HTR-8/SVneo (cell line): ENCODE results near the gene MARCHF6.

Source experiments
- DNase-seq: peaks from one replicate; pipeline ENCODE4 v3.0.0; 2011; ENCODE audit warnings: low spot score, mixed read lengths; ENCODE audit not compliant: insufficient read length
- FAIRE-seq: peaks from 2 replicates; lab custom pipeline; 2011; peaks lifted over from hg19 to GRCh38; lab: Jason Lieb, UNC

The MARCHF6 gene

DNA sequence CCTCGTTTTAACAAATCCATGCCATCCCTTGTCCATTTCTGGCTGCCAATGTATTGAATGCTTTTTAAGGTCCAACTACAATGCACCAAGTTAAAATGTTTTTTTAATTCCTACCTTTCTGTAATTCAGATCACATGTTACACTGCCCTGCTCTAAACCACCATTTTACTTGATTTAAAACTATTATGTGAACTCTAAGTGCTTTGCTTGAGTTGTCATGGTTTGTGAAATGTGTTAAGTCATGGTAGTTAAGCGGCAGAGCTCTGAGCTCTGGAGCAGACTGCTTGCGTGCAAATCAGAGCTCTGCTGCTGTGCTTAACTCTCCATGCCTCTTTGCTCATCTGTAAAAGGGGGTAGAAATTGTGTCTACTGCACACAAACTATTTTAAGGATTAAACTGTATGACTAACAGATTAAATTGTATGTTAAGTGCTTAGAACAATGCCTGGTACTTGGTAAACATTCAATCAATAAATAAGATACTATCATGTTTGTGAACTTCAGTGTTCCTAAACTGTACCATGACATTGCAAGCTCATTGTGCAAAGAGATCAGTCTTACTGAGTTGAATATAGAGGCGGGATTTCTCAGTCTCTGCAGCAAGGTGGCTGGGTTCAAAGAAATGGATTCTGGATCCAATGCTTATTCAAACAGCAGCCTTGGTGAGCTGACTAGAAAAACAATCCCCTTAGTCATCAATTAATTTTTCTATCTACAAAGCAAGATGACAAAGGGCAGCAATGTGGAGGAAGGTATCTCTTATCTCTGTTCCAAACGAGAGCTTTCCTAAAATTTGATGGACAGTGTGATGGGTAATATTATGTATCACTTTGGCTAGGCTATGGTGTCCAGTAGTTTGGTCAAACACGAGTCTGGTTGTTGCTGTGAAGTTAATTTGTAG, 29.7 kb upstream of the MARCHF6 start:
- no peak for DNase-seq
- FAIRE-seq = no peak

DNA sequence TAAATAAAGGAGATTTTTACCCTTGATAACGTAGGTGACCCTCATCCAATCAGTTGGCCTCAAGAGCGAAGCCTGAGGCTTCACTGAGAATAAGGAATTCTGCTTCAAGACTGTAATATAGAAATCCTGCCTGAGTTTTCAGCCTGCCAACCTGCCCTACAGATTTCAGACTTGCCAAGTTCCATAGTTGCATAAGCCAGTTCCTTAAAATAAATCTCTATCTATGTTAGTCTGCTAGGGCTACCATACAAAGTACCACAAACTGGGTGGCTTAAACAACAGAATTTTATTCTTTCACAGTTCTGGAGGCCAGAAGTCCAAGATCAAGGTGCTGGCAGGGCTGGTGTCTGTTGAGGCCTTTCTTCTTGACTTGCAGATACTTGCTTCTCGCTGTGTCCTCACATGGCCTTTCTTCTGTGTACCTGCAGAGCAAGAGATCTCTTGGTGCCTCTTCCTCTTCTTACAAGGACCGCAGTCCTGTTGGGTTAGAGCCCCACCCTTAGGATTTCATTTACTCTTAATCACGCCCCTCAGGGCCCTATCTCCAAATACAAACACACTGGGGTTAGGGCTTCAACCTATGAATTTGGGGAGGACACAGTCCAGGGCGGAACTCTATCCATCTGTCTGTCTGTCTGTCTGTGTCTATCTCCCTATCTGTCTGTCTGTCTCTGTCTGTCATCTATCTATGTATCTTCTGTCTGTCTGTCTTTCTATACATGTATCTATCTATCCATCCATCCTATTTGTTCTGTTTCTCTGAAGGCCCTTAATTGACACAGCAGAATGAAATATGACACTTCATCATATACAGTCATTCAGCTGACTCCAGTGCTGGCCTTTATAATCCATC, 28.8 kb upstream of the MARCHF6 start:
- no peak for DNase-seq
- no peak for FAIRE-seq

DNA sequence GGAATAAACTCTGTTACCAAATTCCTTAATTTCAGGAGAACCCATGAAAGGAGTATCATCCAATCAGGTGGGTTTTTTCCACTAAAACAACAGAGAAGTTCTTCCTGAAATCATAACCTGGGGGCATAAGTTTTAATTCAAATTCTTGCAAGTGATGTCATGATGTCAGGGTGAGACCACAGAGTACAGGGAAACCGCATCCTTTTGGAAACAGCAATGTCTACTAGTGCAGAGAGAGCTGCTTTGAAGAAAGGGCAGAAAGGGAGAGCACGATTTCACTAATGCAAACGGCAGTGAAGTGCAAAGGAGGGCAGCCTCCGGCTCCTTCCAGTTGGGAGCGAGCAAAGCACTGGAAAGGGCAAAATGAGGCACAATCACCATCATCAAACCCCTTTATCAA, 25.2 kb upstream of the MARCHF6 start:
- DNase-seq (no peak), FAIRE-seq (no peak)

DNA sequence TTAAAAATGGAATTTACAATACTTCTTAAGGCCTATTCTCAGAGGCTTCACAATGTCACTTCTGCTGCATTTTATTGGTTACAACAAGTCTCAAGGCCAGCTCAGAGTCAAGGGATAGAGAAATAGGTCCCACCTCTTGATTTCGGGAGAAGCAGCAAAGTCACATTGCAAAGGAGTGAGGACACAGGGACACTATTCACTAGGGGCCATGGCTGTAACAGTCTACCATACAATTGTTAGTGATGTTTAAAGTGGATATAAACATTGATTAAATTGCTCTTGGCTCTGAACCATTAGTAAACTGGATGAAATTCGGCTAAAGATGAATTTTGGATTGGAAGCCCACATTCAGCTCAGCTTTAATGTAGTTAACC, 24.1 kb upstream of the MARCHF6 start:
- no peak for DNase-seq
- no peak for FAIRE-seq

DNA sequence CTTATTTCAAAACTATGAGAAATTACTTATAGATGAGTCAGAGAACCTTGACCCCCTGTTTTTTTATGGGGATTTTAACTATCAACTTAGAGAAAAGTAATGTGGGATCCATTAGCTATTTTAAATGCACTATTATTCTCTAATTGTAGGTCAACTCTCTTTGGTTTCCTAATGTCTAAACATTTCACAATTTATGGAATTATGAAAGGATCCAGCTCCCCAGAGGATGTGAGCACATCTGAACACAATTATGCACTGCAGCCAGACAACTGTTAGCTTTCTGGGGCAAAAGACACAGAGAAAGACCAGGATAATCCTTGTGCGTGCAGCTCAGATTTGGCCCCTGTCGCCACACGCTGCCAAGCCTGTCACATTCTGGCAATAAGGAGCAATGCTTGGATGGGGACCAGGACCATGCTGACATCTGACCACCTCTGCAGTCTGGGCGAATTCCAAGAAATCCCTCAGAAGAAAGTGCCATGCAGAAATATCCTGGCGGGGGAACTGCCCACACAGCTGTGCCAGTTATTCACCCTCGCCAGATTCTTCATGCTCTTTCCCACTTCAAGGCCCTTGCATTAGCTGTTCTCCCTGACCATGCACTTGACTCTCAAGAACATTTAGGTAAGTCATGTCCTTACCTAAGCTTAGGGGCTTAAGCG, 23.5 kb upstream of the MARCHF6 start:
- no peak for FAIRE-seq

DNA sequence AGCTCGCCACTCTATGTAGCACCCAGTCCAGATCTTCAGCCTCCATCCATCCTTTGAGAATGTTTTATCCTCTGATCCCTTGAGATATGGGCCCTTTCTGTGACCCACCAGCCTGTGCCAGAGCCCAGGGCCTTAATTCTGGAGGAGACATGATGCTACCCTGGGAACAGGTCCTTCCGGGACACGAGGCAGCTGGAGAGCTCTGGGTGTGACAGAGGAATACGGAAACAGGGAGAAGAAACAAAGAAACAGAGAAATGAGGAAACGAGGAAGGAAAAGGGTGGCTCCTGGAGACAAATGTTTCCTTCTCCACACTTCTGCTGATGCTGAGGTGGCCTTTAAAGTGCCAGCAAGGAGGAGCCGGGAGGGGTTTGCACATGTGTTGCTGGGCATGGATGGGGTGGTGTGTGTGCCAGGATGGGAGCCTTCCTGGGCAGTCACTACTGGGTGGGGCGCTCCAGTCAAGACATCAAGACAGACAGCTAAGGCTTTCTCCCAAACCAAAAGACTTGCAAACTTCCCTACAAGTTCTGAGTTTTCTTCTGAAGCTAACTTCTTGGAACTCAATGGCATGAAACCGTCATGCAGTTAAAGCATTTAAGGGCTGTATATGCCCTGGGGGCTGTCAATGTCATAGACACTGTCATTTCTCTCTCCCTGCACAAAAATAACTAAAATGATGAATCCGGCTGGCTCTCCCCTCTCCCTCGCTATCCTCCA, 22.8 kb upstream of the MARCHF6 start:
- FAIRE-seq (no peak), DNase-seq (no peak)

More for the DNA sequence above, 23.5 kb upstream of the MARCHF6 start:
- no peak for DNase-seq

DNA sequence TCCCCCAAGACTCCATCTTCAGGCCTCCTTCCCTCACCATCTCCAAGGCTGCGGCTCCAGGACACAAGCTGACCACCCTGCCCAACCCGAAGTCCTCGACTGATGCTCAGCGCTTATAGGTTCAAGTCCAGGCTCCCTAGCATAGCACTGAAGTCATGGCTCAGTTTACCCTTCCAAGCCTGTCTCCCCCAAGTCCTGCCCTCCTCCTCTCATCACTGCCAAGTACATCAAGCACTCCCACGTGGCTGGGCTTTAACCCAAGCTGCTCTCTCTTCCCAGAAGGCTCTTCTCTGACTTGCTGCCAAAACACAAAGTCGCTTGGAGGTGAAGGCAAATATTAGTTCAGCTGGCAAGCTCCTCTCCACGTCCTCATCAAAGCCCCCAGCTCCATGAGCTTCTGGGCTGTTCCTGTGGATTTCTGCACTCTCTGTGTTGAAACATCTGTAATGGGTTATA, 22.1 kb upstream of the MARCHF6 start:
- FAIRE-seq (no peak), DNase-seq (no peak)

DNA sequence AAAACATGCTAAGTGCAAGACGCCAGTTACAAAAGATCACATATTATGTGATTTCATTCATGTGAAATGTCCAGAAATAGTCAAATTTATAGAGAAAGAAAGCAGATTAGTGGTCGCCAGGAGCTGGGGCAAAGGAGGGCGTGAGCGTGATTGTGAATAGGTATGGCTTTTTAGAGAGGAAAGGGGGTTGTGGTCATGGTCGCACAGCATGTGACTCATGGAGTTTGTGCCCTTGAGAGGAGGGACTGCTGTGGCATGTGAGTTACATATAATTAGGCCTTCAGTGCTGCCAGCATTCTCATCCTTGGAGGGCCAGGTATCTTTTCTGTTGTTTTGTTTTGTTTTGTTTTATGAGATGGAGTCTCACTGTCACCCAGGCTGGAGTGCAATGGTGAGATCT, 21.2 kb upstream of the MARCHF6 start:
- FAIRE-seq (no peak), DNase-seq (no peak)

DNA sequence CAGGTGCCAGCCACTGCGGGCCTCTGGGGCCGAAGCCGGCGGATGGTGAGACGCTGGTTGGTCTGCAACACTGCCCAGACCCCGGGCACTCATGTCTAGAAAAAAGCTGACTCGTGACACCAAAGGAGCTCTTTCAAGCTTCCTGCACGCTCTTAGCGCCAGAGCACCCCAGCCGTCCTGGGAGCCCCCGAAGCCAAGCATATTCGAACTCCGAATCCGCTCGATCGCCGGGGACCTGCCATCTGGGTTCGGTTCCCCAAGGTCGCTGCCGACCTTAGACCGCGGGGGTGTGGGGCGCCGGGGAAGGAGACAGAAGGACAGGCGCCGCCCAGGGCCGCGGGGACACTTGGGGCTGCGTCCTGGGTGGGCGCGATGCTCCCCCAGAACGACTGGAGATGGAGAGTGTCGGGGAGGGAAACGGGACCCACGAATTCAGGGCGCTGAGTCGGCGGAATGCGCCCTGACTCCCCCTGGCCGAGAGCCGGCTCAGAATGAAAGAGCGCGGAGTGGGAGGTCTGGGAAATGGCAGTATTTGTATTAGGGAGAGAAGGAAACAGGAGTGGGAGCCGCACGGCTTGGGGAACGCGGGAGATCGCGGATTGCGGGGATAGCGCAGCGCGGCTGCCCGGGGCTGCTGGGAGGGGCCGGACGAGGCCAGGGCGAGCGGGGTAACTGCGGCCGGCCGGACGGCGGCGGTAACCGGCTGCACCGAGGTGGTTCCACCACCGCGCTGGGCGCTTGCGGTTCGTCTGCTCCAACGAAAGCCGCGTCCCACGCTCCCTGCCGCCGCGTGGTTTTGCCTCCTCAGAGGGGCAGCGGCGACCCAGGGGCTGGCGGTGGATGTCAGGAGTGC, 20.1 kb upstream of the MARCHF6 start:
- DNase-seq (no peak), FAIRE-seq (no peak)

DNA sequence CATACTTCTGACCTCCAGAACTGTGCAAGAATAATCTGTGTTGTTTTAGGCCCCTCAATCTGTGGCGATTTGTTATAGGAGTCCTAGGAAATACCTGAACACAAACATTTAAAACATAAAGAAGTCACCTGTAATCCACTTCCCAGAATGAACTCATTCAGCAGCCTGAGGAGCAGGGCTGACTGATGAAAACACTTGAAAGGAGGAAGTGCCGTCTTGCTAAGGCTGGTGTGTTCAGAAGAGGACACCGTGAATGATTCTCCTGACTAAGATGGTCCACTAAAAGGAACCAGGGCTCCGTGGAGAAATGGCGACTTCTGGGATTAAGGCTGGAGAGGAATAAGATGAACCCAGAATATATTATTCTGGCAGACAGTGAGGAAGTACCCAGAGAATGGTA, 18.7 kb upstream of the MARCHF6 start:
- no peak for FAIRE-seq
- no peak for DNase-seq

DNA sequence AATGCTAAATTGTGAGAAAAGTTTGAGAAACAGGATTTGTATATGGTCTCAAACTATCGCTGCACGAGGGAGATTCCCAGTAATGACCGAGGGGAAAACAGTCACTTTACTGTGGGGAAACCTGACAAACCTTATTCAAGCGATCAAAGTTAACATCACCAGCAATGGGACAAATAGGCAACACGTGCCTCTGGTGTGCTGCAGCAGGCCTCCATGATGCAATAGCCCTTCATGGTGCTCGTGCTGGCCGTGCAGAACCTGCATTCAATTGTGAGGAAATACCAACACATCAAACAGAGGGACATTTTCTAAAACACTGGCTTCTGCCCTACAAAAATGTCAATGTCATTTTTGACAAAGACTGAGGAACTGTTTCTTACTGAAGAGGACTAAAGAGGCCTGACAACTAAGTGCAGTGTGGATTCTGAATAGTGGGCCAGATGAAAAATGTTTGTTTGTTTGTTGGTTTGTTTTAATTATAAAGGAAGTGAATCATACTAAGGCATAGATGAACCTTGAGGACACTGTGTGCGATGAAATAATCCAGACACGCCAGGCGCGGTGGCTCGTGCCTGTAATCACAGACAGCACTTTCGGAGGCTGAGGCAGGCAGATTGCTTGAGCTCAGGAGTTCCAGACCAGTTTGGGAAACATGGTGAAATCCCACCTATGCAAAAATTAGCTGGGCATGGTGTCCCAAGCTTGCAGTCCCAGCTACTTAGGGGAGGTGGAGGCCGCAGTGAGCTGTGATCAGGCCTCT, 17.6 kb upstream of the MARCHF6 start:
- DNase-seq = no peak
- FAIRE-seq = no peak

DNA sequence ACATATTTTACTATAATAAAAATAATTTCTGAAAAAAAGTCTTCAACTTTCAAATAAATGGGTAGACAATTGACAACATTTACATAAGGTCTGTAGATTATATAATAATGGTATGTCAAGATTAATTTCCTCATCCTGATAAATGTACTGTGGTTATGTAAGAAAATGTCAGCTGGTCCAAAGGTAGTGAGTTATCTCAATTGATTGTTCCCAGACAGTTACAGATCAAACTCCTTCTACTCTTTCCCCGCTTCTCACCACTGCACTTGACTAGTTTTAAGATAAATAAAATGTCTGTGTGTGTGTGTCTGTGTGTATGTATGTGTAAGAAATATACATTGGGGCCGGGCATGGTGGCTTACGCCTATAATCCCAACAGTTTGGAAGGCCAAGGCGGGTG, 16.4 kb upstream of the MARCHF6 start:
- DNase-seq (no peak), FAIRE-seq (no peak)

DNA sequence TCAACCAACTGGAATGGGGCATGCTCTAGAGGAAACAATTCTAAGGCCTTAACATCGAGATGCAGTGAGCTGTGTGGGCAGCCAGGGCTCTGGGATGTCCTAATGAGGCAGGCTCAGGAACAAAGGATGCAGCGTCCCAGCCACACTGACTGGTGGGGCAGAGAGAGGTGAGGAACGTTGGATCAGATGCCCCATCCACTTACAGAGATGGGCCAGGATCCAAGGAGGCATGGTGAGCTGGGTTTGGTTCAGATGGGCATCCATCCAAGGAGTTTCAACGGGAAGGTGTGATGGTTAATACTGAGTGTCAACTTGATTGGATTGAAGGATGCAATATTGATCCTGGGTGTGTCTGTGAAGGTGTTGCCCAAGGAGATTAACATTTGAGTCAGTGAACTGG, 15.5 kb upstream of the MARCHF6 start:
- no peak for FAIRE-seq
- no peak for DNase-seq

DNA sequence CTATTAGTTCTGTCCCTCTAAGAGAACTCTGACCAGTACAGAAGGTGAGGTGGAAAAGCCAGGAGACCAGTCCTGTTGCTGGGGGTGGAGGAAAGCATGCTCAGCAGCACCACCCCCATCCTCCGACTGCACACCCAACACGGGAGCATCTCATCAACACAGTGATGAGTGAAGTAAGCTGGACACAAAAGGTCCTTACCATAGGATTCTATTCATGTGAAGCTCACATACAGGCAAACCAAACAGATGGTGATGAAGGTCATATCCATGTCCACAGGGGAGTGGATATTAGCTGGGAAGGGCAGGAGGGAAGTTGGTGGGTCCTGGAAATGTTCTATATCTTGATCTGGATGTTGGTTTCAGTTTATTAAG, 14.8 kb upstream of the MARCHF6 start:
- FAIRE-seq = no peak
- DNase-seq = no peak

DNA sequence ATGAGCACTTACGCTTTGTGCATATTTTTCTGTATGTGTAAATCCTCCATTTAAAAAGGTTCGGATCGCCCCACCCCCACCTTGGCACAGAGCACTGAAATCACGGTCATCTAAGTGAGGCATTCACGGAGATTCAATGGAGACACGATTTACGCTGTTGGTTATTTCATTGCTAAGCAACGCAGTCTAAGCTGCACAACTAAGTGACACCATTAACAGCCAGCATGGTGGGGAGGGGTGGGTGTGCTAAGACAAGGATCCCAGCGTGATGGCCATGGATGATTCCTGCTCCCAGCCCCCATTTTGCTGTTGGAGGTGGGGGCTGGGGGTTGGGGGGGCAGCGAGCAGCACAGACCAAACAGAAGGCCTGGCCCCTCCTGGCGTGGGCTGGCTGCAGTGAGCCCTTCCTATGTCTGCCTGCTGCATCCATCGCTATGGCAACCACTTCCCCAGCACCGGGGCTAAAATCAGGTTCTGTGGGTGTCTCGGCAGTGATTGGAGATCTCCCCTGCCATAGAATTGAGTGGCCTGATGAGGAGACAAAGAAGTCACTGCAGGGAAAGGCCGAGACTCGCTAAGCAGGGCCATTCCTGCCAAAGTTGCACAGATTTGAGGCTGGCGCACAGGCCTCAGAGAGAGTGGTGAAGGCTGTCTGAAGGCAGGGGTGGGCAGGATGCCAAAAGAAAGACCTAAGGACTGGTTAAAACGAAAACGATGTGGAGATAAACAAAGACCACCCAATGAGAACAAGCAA, 14.3 kb upstream of the MARCHF6 start:
- no peak for FAIRE-seq
- DNase-seq = no peak

DNA sequence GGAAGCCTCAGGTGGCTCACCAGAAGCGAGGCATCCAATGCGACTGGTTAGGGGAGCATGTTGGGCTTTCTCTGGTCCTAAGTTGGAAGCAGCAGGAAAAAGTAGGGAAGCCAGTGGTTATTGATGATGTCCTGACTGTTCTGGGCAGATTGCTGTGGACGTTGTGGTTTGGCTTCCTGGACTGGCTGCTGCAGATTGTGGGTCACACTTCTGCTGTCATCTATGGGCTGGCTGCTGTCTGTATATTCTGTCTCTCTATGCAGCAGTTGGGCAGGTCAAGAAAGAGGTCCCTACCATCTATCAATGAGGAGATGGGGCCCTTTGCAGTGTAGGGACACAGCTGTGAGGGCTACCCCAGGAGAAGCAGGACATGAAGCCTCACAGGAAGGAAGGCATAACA, 13.5 kb upstream of the MARCHF6 start:
- FAIRE-seq (no peak), DNase-seq (no peak)

DNA sequence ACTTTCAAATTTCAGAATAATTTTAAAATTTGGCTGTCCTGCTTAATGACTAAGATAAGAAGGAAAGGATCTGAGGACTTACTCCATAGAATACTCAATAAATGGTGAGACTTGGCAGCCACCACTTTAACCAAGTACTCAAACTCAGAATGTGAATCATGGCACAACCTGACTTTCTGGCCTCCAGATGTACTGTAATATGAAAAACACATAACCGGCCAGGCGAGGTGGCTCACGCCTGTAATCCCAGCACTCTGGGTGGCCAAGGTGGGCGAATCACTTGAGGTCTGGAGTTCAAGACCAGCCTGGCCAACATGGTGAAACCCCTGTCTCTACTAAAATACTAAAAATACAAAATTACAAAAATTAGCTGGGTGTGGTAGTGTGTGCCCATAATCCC, 10.0 kb upstream of the MARCHF6 start:
- no peak for FAIRE-seq
- DNase-seq = no peak
